SHP77 (cell line): ENCODE results near the gene SYCP1.
"Not testable (repeated sequence)": the region's sequence is repeated elsewhere in the genome, so short reads cannot be mapped to it uniquely, and the experiment has no call there.

ENCODE experiments used
- DNase-seq, 2 experiments: peaks; one replicate each; lab custom pipeline; 2025; lab: John Stamatoyannopoulos, UW

SYCP1 gene, protein sequence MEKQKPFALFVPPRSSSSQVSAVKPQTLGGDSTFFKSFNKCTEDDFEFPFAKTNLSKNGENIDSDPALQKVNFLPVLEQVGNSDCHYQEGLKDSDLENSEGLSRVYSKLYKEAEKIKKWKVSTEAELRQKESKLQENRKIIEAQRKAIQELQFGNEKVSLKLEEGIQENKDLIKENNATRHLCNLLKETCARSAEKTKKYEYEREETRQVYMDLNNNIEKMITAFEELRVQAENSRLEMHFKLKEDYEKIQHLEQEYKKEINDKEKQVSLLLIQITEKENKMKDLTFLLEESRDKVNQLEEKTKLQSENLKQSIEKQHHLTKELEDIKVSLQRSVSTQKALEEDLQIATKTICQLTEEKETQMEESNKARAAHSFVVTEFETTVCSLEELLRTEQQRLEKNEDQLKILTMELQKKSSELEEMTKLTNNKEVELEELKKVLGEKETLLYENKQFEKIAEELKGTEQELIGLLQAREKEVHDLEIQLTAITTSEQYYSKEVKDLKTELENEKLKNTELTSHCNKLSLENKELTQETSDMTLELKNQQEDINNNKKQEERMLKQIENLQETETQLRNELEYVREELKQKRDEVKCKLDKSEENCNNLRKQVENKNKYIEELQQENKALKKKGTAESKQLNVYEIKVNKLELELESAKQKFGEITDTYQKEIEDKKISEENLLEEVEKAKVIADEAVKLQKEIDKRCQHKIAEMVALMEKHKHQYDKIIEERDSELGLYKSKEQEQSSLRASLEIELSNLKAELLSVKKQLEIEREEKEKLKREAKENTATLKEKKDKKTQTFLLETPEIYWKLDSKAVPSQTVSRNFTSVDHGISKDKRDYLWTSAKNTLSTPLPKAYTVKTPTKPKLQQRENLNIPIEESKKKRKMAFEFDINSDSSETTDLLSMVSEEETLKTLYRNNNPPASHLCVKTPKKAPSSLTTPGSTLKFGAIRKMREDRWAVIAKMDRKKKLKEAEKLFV

DNA sequence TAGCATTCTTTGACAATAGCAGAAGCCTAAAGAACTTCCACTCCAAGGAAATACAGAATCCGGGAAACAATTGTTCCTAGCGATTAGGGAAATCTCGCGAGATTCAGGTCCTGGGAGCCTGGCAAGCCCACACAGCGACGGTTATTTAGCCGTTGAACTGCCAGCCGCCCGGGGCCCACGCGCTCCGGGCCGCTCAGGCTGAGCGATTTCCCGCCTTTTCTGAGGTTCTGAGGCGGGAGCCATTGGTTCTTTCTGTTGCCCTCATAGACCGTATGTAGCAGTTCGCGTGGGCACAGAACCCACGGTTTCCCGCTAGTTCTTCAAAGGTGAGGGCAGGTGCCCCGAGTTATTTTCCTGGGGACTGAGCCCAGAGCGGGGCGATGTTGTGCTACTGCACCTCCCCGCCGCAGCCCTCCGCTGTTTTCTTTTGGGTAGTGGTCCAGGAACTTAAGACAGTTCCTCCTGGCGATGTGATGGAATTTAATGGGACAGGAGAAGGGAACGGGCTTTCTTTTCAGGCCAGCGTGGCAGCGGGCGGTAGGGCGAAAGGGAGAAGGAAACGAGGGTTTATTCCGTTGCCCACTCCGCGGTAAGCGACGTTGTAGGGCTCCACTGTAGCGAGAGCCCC lies at the start of gene SYCP1:
Gene SYCP1, plus strand, starts transcription at position 171 of the 628 bp plus-strand sequence. CDS start 602 bp downstream, outside the sequence.
- DNase-seq = no peak

DNA sequence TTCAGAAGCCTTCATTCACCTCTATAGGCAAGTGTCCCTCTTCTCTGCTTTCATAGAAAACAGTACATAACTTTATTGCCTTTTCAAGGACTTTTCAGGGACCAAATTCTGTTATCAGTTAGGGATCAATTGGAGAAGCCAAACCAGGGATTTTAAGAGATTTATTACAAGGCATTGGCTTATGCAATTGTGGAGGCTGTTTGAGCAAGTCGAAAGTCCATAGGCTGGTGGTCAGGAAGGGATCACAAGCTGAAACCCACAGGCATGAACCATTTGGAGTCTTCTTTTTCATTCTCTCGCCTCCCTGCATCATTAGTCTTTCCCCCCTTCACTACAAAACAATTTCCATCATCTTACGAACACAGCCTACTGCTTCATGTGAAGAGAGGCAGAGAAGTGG lies 34.8 kb upstream of the SYCP1 start:
- no peak for DNase-seq

DNA sequence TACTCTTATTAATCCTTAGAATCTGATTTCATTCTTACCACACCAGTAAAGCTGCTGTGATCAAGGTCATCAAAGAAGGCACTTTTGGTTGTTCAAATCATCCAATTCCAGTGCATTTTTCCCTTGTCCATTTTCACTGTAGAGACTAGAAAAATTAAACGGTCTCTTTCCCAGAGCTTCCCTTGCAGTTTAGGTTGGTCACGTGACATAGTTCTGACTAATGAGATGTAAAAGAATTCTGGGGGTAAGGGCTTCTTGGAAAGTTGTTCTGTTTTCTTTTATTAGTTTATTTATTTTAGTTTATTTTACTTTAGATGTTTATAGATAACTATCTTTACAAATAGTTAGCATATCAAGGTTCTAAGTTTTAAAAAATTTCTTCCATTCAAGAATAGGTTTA lies 34.3 kb upstream of the SYCP1 start:
- no peak for DNase-seq

DNA sequence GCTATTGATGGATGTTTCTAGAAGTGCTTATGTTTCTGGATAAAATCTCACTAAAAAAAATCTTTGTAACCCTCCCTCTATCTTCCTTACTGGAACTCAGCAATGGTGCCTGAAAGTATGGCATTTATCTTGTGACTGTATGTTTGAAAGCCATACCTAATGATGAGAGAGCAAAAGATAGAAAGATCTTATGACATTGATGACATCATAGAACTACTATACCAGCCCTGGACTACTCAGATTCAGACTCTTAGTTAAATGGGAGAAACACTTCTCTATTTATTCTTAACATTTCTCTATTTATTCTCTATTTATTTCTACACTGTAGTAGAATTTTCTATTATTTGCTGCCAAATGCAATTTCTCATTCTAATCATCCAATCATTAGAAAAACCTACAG lies 32.7 kb upstream of the SYCP1 start:
- DNase-seq = no peak

GRCh38 chr1:114828251-114828650 lies 26.4 kb upstream of the SYCP1 start:
- DNase-seq = no peak

- DNase-seq = not testable (repeated sequence)
These were observed 24.6 kb upstream of the SYCP1 start for GRCh38 chr1:114830075-114830474.

DNA sequence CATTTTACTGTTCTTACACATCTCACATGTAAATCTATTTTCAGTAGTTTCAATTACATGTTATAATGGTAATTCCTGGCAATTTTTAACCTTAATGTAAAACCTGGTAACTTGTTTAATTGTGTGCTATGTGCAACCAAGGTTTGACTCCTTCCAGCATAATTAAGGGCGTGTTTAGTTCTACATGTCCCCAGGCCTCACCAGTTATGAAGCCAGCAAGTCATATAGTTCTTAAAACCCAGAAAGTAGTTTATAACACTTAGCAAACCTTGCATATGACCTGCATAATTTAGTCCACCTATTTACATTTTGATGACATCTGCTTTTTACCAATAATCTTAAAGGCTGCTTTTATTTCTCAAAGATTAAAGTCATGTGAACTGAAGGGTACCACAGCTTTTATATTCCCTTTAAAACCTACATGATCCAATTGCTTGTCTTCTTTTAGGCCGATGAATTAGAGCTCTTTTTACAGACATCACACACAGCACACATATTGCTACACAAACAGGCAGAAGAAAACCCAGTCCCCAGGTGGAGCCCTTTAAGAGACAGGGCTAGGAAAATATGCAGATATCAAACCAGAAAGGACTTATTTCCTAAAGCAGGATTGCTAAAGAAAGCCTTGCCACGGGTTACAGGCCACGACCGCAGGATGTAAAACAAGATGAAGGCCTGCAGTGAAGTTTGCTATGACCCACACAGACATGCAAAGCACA lies 23.2 kb upstream of the SYCP1 start:
- DNase-seq = no peak

GRCh38 chr1:114832057-114832456 lies 22.6 kb upstream of the SYCP1 start:
- no peak for DNase-seq

DNA sequence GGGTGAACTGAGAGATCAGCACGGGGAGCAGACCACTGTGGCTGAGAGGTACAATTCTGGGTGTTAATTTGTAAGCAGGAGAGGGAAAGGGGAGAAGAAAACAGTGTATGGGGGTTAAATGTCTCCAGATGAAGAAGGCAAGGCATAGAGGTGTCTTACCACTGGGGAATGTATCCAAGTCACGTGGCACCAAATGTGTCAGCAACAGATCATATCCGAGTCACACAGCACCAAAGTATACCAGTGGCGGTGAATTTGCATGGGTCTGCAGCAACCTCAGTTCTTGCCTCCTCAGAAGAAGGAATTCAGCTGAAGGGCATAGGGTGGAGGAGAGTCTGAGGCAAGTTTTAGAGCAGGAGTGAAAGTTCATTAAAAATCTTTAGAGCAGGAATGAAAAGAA lies 21.2 kb upstream of the SYCP1 start:
- no peak for DNase-seq

- no peak for DNase-seq
These were observed 10.4 kb upstream of the SYCP1 start for GRCh38 chr1:114844270-114844669.

GRCh38 chr1:114853584-114853983 lies 1.1 kb upstream of the SYCP1 start:
- DNase-seq = no peak

GRCh38 chr1:114861384-114861783 lies 6.7 kb downstream of the SYCP1 start:
- DNase-seq = no peak

- no peak for DNase-seq
These were observed 37.7 kb downstream of the SYCP1 start for GRCh38 chr1:114892194-114892918.

DNA sequence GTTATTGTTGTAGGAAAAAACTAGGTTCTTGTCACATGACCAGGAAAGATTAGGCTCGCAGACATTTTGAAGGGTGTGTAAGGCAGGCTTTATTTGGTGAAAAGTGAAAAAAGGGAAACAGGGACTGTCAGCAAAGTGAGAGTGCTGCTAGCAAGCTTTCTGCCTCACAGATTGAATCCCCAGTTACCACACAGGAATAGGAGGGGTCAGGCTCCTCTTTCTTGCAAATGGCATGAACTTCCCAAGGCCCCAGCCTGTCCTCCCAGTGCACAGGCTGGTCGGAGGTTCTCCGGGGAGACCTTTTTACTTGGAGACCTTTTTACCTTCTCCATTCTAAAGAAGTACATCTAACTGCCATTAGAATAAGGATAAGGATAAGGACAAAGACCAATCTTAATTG lies 42.1 kb downstream of the SYCP1 start:
- DNase-seq = no peak

DNA sequence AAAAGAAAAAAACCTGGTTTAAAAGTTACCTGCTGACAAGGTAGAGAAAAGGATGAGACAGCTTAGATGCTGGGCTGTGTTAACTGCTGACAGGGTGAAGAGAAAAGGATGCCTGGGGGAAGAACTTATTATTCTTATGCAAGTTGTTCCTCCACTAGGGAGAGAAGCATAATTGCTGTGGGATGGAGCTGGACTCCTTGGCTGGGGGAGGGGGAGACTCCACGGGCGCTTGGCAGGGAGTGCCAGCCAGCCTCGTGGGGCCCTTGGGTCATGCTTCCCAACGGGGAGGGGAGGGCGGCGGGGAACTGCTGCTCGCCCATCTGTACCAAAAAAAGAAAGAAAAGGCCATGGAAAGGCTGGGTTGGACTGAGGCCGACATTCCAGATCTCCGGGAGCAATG lies 47.2 kb downstream of the SYCP1 start:
- DNase-seq = no peak

- DNase-seq = no peak
These were observed 47.7 kb downstream of the SYCP1 start for GRCh38 chr1:114902343-114902742.

- no peak for DNase-seq
These were observed 48.8 kb downstream of the SYCP1 start for GRCh38 chr1:114903480-114903879.

DNA sequence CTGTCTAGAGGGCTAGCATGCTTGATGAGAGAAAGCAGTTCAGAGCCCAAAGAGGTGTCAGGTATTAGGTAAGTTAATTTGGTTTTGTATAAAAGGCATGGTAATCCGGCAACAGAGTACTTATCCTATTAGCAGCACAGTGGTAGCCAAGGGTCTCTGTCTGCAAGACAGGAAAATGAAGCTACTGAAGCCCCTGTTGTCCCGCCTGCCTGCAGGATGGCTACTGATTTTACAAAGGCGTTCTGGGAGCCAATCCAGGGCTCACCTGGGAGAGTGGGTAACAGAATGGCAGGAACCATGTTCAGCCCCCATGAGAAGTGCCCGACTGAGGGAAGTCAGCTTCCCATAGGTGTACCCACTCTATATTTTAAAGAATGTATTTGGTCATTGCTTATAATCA lies 61.1 kb downstream of the SYCP1 start:
- not testable (repeated sequence) for DNase-seq

DNA sequence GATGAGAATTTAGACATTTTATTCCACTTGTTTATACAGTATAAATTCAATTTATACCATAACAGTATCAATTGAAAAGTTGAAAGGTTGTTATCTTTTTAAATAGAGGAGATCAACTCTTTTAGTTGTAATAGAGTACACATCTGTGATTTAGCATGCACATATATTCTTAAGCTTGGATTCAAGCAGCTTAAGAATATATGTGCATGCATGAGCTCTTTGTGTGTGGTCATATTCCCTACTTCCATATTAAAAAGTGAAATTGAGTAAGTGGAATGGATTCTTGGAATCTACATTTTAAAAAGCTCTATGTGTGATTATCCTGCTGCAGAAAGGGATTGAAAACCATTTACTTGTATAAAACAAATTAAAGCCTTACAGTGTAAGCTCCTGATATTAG lies 71.9 kb downstream of the SYCP1 start:
- DNase-seq = no peak

DNA sequence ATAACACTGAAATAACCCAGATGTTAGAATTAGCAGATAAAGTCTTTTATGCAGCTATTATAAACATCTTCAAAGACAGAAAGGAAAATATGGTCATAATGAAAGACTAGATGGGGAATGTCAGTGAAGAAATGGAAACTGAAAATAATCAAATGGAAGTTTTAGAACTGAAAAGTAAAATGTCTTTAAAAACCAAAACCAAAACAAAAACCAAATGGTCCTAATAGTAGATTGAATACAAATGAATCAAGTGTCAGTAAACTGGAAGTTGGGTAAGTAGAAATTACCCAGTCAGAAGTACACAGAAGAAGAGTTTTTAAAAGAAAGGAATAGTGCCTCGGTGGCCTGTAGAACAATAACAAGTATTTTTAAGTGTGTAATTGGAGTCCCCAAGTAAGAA lies 72.7 kb downstream of the SYCP1 start:
- no peak for DNase-seq

DNA sequence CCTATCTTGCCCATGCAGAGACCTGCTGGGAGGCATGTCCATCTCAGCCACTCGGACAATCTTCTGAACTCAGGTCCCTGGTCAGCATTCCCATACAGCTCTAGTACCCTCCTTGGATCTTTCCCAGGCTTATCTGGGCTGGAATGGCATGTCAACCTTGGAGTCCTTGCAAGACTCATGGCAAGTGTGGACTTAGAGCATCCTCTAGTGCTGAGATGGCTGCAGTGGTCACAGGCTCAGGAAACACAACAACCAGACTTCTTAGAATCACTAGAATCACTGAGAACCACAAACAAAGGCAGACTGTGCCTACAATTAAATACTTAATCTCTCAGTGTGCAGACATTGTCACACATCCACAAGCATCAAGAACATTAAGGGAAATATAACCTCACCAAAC lies 101.9 kb downstream of the SYCP1 start:
- no peak for DNase-seq
